Measurements from ENCODE around the gene BICC1.

DNA sequence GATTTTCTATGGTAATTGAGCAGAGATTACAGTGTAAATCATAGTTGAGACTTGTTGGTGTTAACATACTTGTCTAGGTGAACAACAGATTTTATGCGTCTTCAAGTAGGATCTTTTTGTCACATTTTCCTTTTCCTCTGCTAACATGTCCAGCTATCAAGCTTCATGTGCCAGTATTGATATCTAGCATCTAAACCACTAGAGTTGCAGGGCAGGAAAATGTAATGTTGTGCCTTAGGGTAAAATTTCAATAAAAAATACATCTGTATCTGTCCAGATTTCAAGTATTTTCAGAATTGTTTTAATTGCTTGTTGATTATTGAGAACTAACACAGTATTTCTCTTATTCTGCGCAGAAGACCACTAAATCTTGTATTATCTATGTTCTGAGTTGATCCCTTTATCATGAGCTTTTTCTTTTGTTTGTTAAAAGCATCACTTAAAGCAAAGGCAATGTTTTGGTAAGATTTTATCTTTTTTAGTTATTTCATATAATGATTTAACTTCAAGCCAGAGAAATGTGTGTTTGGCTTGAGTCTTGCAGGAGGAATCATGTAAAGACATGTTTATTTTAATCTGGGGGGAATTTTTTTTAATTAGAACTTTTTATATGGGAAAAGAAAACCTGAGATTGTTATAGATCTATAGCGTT, 16.5 kb downstream of the BICC1 start:
- no peak for TF ChIP-seq EZH2 (IDR thresholded peaks at IDR 0.05)
- TF ChIP-seq, protein P1, sequence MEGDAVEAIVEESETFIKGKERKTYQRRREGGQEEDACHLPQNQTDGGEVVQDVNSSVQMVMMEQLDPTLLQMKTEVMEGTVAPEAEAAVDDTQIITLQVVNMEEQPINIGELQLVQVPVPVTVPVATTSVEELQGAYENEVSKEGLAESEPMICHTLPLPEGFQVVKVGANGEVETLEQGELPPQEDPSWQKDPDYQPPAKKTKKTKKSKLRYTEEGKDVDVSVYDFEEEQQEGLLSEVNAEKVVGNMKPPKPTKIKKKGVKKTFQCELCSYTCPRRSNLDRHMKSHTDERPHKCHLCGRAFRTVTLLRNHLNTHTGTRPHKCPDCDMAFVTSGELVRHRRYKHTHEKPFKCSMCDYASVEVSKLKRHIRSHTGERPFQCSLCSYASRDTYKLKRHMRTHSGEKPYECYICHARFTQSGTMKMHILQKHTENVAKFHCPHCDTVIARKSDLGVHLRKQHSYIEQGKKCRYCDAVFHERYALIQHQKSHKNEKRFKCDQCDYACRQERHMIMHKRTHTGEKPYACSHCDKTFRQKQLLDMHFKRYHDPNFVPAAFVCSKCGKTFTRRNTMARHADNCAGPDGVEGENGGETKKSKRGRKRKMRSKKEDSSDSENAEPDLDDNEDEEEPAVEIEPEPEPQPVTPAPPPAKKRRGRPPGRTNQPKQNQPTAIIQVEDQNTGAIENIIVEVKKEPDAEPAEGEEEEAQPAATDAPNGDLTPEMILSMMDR (IDR thresholded peaks at IDR 0.05) = no peak
- no peak for TF ChIP-seq EZH2phosphoT487 (IDR thresholded peaks at IDR 0.05)
